Measurements from ENCODE around the gene CCDC186. TPM values are rescaled to one million over a fixed set of nuclear protein-coding genes. Genes with fewer than 3 reads are reported as not detected.

Gene CCDC186
- total and polyA plus RNA-seq, 4 donors = 5.3 to 96.7 (median 15.1) TPM

DNA sequence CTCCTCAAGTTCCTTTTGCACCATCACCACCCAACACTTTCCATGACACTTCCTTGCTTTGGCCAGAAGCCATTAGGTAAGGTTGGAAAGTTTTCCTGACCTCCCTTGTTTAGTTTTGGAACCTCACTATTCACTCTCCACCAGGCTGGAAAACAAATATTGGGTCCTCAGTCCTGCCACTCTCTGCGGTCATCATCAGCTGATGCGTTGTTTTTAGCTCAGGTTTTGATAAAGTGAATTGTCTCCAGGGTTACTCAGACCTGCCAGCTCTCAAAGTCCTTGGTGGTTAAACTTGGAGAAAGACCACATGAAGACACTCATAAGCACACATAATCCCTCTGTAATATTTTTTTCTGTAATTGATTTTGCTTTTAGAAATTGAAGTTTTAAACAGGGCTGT, 55.5 kb downstream of the CCDC186 start:
- peaks cover 0 to 9% (median 0%) of the 10 kb centered on the region in 3 donors for H3K27me3 ChIP-seq (ENCODE audit: control insufficient read depth in 3 of 3, insufficient read depth in 3 of 3, low read length in 2 of 3)
- no peak overlapping the region for H3K27ac ChIP-seq (ENCODE audit: low read depth in 1 of 2, low read length in 1 of 2)
- ATAC-seq (ENCODE audit: insufficient read depth, low FRiP score) = no peak
- WGBS, 2 donors = 93 to 100% methylated on average over 2 of the region's 2 CpGs
- no peak overlapping the region for H3K9ac ChIP-seq (ENCODE audit: insufficient read depth in 1 of 2, low read length in 2 of 2)
- H3K9me3 ChIP-seq (ENCODE audit: control insufficient read depth in 4 of 4, insufficient read depth in 3 of 4, low read length in 3 of 4) = no peaks in the 10 kb centered on the region
- H3K36me3 ChIP-seq (ENCODE audit: control insufficient read depth in 4 of 4, insufficient read depth in 4 of 4, low read length in 4 of 4) = peaks cover 0 to 3% (median 0%) of the 10 kb centered on the region in 4 donors
- DNase-seq = no peak
- H3K4me3 ChIP-seq = no peak overlapping the region
- peaks cover 0 to 2% (median 0%) of the 10 kb centered on the region in 5 donors for H3K4me1 ChIP-seq (ENCODE audit: control insufficient read depth in 5 of 5, insufficient read depth in 5 of 5, low read length in 5 of 5)
- TF ChIP-seq, protein P1, sequence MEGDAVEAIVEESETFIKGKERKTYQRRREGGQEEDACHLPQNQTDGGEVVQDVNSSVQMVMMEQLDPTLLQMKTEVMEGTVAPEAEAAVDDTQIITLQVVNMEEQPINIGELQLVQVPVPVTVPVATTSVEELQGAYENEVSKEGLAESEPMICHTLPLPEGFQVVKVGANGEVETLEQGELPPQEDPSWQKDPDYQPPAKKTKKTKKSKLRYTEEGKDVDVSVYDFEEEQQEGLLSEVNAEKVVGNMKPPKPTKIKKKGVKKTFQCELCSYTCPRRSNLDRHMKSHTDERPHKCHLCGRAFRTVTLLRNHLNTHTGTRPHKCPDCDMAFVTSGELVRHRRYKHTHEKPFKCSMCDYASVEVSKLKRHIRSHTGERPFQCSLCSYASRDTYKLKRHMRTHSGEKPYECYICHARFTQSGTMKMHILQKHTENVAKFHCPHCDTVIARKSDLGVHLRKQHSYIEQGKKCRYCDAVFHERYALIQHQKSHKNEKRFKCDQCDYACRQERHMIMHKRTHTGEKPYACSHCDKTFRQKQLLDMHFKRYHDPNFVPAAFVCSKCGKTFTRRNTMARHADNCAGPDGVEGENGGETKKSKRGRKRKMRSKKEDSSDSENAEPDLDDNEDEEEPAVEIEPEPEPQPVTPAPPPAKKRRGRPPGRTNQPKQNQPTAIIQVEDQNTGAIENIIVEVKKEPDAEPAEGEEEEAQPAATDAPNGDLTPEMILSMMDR (IDR thresholded peaks at IDR 0.05; ENCODE audit: control extremely low read depth, extremely low read depth) = no peak

GRCh38 chr10:114117728-114118127, 56.3 kb downstream of the CCDC186 start:
- DNase-seq (no peak), ATAC-seq (ENCODE audit: insufficient read depth, low FRiP score) (no peak)
- Histone ChIP-seq H3K27ac (ENCODE audit: low read depth in 1 of 2, low read length in 1 of 2) (no peak overlapping the region), H3K4me3 (no peak overlapping the region), H3K9ac (ENCODE audit: insufficient read depth in 1 of 2, low read length in 2 of 2) (no peak overlapping the region), H3K4me1 (ENCODE audit: control insufficient read depth in 5 of 5, insufficient read depth in 5 of 5, low read length in 5 of 5) (peaks cover 0 to 2% (median 0%) of the 10 kb centered on the region in 5 donors), H3K9me3 (ENCODE audit: control insufficient read depth in 4 of 4, insufficient read depth in 3 of 4, low read length in 3 of 4) (no peaks in the 10 kb centered on the region), H3K36me3 (ENCODE audit: control insufficient read depth in 4 of 4, insufficient read depth in 4 of 4, low read length in 4 of 4) (peaks cover 0 to 3% (median 0%) of the 10 kb centered on the region in 4 donors), H3K27me3 (ENCODE audit: control insufficient read depth in 3 of 3, insufficient read depth in 3 of 3, low read length in 2 of 3) (peaks cover 0 to 11% (median 0%) of the 10 kb centered on the region in 3 donors)
- TF ChIP-seq, protein P1 (IDR thresholded peaks at IDR 0.05; ENCODE audit: control extremely low read depth, extremely low read depth) = no peak
- 94 to 99% methylated on average over 2 of the region's 2 CpGs for WGBS, 2 donors

- H3K4me3 ChIP-seq = no peak overlapping the region
- WGBS, 2 donors = 61 to 76% methylated on average over 8 of the region's 8 CpGs
- H3K4me1 ChIP-seq (ENCODE audit: control insufficient read depth in 5 of 5, insufficient read depth in 5 of 5, low read length in 5 of 5) = peaks cover 0 to 2% (median 0%) of the 10 kb centered on the region in 5 donors
- peak in 1 of 3 donors; percentile 16 for DNase-seq
- peaks cover 0 to 3% (median 0%) of the 10 kb centered on the region in 4 donors for H3K36me3 ChIP-seq (ENCODE audit: control insufficient read depth in 4 of 4, insufficient read depth in 4 of 4, low read length in 4 of 4)
- no peaks in the 10 kb centered on the region for H3K9me3 ChIP-seq (ENCODE audit: control insufficient read depth in 4 of 4, insufficient read depth in 3 of 4, low read length in 3 of 4)
- H3K27ac ChIP-seq (ENCODE audit: low read depth in 1 of 2, low read length in 1 of 2) = no peak overlapping the region
- peaks cover 0 to 11% (median 0%) of the 10 kb centered on the region in 3 donors for H3K27me3 ChIP-seq (ENCODE audit: control insufficient read depth in 3 of 3, insufficient read depth in 3 of 3, low read length in 2 of 3)
- no peak for ATAC-seq (ENCODE audit: insufficient read depth, low FRiP score)
- no peak overlapping the region for H3K9ac ChIP-seq (ENCODE audit: insufficient read depth in 1 of 2, low read length in 2 of 2)
- TF ChIP-seq, protein P1 (IDR thresholded peaks at IDR 0.05; ENCODE audit: control extremely low read depth, extremely low read depth) = no peak
Measured at GRCh38 chr10:114115661-114116445, 58.1 kb downstream of the CCDC186 start.
